RWPE2 (cell line): ENCODE results near the gene CKLF.
"Not testable (repeated sequence)": the region's sequence is repeated elsewhere in the genome, so short reads cannot be mapped to it uniquely, and the experiment has no call there.

ENCODE experiments used
- ATAC-seq: fragments of 200-7000 bp; cut with Tn5 transposase; 3 replicates; pipeline ENCODE4 v1.9.1; 2021; ENCODE audit warnings: low read depth
- DNase-seq: peaks from one replicate; pipeline ENCODE4 v3.0.0-alpha.2; 2020; ENCODE audit warnings: low spot score
- H3K27ac ChIP-seq: fragments of 450-650 bp; 2 replicates; pipeline ENCODE4 v1.5.1; 2017; ENCODE audit warnings: mild to moderate bottlenecking; ENCODE audit not compliant: poor library complexity, severe bottlenecking
- H3K27me3 ChIP-seq: fragments of 250-450 bp; sonication (Bioruptor Pico); 2 replicates; pipeline ENCODE4 v1.5.1; 2021; ENCODE audit warnings: mild to moderate bottlenecking, moderate library complexity; ENCODE audit not compliant: insufficient read depth, poor library complexity, severe bottlenecking
- H3K36me3 ChIP-seq: fragments of 250-450 bp; sonication (Bioruptor Pico); 2 replicates; pipeline ENCODE4 v1.5.1; 2020; ENCODE audit warnings: low read depth, mild to moderate bottlenecking, moderate library complexity
- H3K4me1 ChIP-seq: fragments of 250-450 bp; sonication (Bioruptor Pico); 2 replicates; pipeline ENCODE4 v1.5.1; 2021; ENCODE audit warnings: mild to moderate bottlenecking, moderate library complexity; ENCODE audit not compliant: insufficient read depth, poor library complexity, severe bottlenecking
- H3K4me3 ChIP-seq: fragments of 250-450 bp; sonication (Bioruptor Pico); 2 replicates; pipeline ENCODE4 v1.5.1; 2021; ENCODE audit warnings: mild to moderate bottlenecking, moderate library complexity; ENCODE audit not compliant: severe bottlenecking
- H3K9me3 ChIP-seq: fragments of 250-450 bp; sonication (Bioruptor Pico); 2 replicates; pipeline ENCODE4 v1.5.1; 2021; ENCODE audit warnings: mild to moderate bottlenecking, moderate library complexity; ENCODE audit not compliant: severe bottlenecking
- TF ChIP-seq, protein P1 (sequence below): fragments of 450-650 bp; IDR thresholded peaks from one replicate; pipeline ENCODE4 v1.5.1; 2017; ENCODE audit warnings: mild to moderate bottlenecking, moderate library complexity; ENCODE audit not compliant: poor library complexity, severe bottlenecking

Gene CKLF

GRCh38 chr16:66563574-66564334 is 11.4 kb downstream of the CKLF start:
- Histone ChIP-seq H3K36me3 (peaks cover 87% of the 10 kb centered on the region), H3K27ac (no peak overlapping the region)

GRCh38 chr16:66566051-66566901 is 13.9 kb downstream of the CKLF start, which contains the start of gene CMTM1:
Gene CMTM1, plus strand, starts transcription at chr16:66566439. Its CDS starts 75 bp downstream, at chr16:66566514.
- no peak within 1 kb of the TSS for H3K4me3 ChIP-seq
- peaks cover 65% of the 10 kb centered on the region for H3K36me3 ChIP-seq
- TF ChIP-seq, protein P1, sequence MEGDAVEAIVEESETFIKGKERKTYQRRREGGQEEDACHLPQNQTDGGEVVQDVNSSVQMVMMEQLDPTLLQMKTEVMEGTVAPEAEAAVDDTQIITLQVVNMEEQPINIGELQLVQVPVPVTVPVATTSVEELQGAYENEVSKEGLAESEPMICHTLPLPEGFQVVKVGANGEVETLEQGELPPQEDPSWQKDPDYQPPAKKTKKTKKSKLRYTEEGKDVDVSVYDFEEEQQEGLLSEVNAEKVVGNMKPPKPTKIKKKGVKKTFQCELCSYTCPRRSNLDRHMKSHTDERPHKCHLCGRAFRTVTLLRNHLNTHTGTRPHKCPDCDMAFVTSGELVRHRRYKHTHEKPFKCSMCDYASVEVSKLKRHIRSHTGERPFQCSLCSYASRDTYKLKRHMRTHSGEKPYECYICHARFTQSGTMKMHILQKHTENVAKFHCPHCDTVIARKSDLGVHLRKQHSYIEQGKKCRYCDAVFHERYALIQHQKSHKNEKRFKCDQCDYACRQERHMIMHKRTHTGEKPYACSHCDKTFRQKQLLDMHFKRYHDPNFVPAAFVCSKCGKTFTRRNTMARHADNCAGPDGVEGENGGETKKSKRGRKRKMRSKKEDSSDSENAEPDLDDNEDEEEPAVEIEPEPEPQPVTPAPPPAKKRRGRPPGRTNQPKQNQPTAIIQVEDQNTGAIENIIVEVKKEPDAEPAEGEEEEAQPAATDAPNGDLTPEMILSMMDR = no peak
- H3K4me1 ChIP-seq = peaks cover 15% of the 10 kb centered on the region
- H3K9me3 ChIP-seq = no peaks in the 10 kb centered on the region
- H3K27ac ChIP-seq = no peak within 1 kb of the TSS
- DNase-seq = no peak
- no peaks in the 10 kb centered on the region for H3K27me3 ChIP-seq
- no peak for ATAC-seq

More at GRCh38 chr16:66563574-66564334, 11.4 kb downstream of the CKLF start:
- TF ChIP-seq, protein P1 = no peak
- ATAC-seq (no peak), DNase-seq (no peak)
- Histone ChIP-seq H3K9me3 (no peaks in the 10 kb centered on the region), H3K4me3 (no peak overlapping the region), H3K4me1 (peaks cover under 1% of the 10 kb centered on the region), H3K27me3 (no peaks in the 10 kb centered on the region)

GRCh38 chr16:66567270-66567669 is 14.9 kb downstream of the CKLF start:
- not testable (repeated sequence) for H3K27ac ChIP-seq, H3K4me3 ChIP-seq, H3K9me3 ChIP-seq, DNase-seq, H3K27me3 ChIP-seq, ATAC-seq
- Histone ChIP-seq H3K36me3 (peaks cover 56% of the 10 kb centered on the region), H3K4me1 (peaks cover 15% of the 10 kb centered on the region)

DNA sequence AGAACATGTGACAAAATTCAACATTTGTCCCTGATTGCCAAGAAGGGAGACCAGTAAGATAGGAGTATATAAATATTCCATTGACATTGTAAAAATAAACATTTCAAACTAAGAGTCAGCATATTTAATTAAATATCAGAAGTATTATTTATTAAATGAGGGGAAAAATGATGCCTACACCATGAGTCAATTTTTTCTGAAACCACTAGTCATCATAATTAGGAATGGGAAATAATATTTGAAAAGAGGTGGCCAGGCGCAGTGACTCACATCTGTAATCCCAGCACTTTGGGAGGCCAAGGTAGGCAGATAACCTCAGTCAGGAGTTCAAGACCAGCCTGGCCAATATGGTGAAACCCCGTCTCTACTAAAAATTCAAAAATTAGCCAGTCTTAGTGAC is 16.0 kb downstream of the CKLF start:
- no peak for DNase-seq
- H3K36me3 ChIP-seq = peaks cover 46% of the 10 kb centered on the region

GRCh38 chr16:66569131-66569530 is 16.8 kb downstream of the CKLF start:
- TF ChIP-seq, protein P1 = no peak
- H3K27ac ChIP-seq = peak overlapping the region; percentile 20
- ATAC-seq = peak; percentile 60

More for the DNA sequence above, 16.0 kb downstream of the CKLF start:
- TF ChIP-seq, protein P1 = no peak
- Histone ChIP-seq H3K4me3 (no peak overlapping the region), H3K4me1 (peaks cover 15% of the 10 kb centered on the region), H3K27ac (peak overlapping the region; percentile 20), H3K9me3 (no peaks in the 10 kb centered on the region), H3K27me3 (no peaks in the 10 kb centered on the region)
- no peak for ATAC-seq

More at GRCh38 chr16:66569131-66569530, 16.8 kb downstream of the CKLF start:
- Histone ChIP-seq H3K4me1 (peaks cover 15% of the 10 kb centered on the region), H3K36me3 (peaks cover 38% of the 10 kb centered on the region), H3K9me3 (no peaks in the 10 kb centered on the region), H3K4me3 (no peak overlapping the region), H3K27me3 (no peaks in the 10 kb centered on the region)
- no peak for DNase-seq
